ENCODE measurements around the gene ARID1A. TPM values are rescaled to one million over a fixed set of nuclear protein-coding genes. Genes with fewer than 3 reads are reported as not detected.
A peak's percentile ranks its signal among the peaks of the same experiment; 100 is the strongest.

ARID1A gene
- total and polyA plus RNA-seq, 9 of the 15 experiments (the other 6 are each of a cell fraction or from before 2014, with no cell fraction given): 8.3 to 88.3 (median 22.5) TPM

DNA sequence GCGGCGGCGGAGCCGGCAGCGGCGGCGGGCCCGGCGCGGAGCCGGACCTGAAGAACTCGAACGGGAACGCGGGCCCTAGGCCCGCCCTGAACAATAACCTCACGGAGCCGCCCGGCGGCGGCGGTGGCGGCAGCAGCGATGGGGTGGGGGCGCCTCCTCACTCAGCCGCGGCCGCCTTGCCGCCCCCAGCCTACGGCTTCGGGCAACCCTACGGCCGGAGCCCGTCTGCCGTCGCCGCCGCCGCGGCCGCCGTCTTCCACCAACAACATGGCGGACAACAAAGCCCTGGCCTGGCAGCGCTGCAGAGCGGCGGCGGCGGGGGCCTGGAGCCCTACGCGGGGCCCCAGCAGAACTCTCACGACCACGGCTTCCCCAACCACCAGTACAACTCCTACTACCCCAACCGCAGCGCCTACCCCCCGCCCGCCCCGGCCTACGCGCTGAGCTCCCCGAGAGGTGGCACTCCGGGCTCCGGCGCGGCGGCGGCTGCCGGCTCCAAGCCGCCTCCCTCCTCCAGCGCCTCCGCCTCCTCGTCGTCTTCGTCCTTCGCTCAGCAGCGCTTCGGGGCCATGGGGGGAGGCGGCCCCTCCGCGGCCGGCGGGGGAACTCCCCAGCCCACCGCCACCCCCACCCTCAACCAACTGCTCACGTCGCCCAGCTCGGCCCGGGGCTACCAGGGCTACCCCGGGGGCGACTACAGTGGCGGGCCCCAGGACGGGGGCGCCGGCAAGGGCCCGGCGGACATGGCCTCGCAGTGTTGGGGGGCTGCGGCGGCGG, 1.0 kb downstream of the ARID1A start (continued):
- no peak for TF ChIP-seq KLF6 (CRISPR knock-in tag; IDR thresholded peaks at IDR 0.05; ENCODE audit: borderline replicate concordance)
- TF ChIP-seq, protein P1, sequence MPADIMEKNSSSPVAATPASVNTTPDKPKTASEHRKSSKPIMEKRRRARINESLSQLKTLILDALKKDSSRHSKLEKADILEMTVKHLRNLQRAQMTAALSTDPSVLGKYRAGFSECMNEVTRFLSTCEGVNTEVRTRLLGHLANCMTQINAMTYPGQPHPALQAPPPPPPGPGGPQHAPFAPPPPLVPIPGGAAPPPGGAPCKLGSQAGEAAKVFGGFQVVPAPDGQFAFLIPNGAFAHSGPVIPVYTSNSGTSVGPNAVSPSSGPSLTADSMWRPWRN (IDR thresholded peaks at IDR 0.05; ENCODE audit: low read depth): no peak
- no peak for TF ChIP-seq SMARCA4 (IDR thresholded peaks at IDR 0.05)
- TF ChIP-seq, protein P2, sequence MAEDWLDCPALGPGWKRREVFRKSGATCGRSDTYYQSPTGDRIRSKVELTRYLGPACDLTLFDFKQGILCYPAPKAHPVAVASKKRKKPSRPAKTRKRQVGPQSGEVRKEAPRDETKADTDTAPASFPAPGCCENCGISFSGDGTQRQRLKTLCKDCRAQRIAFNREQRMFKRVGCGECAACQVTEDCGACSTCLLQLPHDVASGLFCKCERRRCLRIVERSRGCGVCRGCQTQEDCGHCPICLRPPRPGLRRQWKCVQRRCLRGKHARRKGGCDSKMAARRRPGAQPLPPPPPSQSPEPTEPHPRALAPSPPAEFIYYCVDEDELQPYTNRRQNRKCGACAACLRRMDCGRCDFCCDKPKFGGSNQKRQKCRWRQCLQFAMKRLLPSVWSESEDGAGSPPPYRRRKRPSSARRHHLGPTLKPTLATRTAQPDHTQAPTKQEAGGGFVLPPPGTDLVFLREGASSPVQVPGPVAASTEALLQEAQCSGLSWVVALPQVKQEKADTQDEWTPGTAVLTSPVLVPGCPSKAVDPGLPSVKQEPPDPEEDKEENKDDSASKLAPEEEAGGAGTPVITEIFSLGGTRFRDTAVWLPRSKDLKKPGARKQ (CRISPR knock-in tag; IDR thresholded peaks at IDR 0.05): no peak
- TF ChIP-seq, protein P3, sequence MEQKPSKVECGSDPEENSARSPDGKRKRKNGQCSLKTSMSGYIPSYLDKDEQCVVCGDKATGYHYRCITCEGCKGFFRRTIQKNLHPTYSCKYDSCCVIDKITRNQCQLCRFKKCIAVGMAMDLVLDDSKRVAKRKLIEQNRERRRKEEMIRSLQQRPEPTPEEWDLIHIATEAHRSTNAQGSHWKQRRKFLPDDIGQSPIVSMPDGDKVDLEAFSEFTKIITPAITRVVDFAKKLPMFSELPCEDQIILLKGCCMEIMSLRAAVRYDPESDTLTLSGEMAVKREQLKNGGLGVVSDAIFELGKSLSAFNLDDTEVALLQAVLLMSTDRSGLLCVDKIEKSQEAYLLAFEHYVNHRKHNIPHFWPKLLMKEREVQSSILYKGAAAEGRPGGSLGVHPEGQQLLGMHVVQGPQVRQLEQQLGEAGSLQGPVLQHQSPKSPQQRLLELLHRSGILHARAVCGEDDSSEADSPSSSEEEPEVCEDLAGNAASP (IDR thresholded peaks at IDR 0.05): no peak
- TF ChIP-seq RAD51 (IDR thresholded peaks at IDR 0.05; ENCODE audit: borderline replicate concordance, low read depth): no peak
- no peak for TF ChIP-seq MIER1 (IDR thresholded peaks at IDR 0.05; ENCODE audit: low read depth)
- TF ChIP-seq, protein P4, sequence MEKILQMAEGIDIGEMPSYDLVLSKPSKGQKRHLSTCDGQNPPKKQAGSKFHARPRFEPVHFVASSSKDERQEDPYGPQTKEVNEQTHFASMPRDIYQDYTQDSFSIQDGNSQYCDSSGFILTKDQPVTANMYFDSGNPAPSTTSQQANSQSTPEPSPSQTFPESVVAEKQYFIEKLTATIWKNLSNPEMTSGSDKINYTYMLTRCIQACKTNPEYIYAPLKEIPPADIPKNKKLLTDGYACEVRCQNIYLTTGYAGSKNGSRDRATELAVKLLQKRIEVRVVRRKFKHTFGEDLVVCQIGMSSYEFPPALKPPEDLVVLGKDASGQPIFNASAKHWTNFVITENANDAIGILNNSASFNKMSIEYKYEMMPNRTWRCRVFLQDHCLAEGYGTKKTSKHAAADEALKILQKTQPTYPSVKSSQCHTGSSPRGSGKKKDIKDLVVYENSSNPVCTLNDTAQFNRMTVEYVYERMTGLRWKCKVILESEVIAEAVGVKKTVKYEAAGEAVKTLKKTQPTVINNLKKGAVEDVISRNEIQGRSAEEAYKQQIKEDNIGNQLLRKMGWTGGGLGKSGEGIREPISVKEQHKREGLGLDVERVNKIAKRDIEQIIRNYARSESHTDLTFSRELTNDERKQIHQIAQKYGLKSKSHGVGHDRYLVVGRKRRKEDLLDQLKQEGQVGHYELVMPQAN (IDR thresholded peaks at IDR 0.05; ENCODE audit: borderline replicate concordance): 0 out of 2 replicates have a peak, but pooled peaks have one; percentile 37
- no peak for TF ChIP-seq ZNF583 (CRISPR knock-in tag; IDR thresholded peaks at IDR 0.05)
- TF ChIP-seq DACH1 (IDR thresholded peaks at IDR 0.05; ENCODE audit: partially characterized antibody): no peak
- TF ChIP-seq, protein P5, sequence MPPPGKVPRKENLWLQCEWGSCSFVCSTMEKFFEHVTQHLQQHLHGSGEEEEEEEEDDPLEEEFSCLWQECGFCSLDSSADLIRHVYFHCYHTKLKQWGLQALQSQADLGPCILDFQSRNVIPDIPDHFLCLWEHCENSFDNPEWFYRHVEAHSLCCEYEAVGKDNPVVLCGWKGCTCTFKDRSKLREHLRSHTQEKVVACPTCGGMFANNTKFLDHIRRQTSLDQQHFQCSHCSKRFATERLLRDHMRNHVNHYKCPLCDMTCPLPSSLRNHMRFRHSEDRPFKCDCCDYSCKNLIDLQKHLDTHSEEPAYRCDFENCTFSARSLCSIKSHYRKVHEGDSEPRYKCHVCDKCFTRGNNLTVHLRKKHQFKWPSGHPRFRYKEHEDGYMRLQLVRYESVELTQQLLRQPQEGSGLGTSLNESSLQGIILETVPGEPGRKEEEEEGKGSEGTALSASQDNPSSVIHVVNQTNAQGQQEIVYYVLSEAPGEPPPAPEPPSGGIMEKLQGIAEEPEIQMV (tag; conservative IDR thresholded peaks at IDR 0.05; ENCODE audit: low read depth): no peak
- TF ChIP-seq ATF7 (IDR thresholded peaks at IDR 0.05): 0 out of 2 replicates have a peak, but pooled peaks have one; percentile 21
- no peak for TF ChIP-seq ZNF212 (CRISPR knock-in tag; IDR thresholded peaks at IDR 0.05)
- TF ChIP-seq SNIP1 (IDR thresholded peaks at IDR 0.05; ENCODE audit: low read depth): no peak
- TF ChIP-seq, protein P6, sequence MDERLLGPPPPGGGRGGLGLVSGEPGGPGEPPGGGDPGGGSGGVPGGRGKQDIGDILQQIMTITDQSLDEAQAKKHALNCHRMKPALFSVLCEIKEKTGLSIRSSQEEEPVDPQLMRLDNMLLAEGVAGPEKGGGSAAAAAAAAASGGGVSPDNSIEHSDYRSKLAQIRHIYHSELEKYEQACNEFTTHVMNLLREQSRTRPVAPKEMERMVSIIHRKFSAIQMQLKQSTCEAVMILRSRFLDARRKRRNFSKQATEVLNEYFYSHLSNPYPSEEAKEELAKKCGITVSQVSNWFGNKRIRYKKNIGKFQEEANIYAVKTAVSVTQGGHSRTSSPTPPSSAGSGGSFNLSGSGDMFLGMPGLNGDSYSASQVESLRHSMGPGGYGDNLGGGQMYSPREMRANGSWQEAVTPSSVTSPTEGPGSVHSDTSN (CRISPR knock-in tag; IDR thresholded peaks at IDR 0.05; ENCODE audit: low read depth): no peak
- TF ChIP-seq, protein P6 (tag; conservative IDR thresholded peaks at IDR 0.05; ENCODE audit: low read depth): no peak

Data from K562 (cell line).